Esophagus muscularis mucosa (tissue), 3 donors: ENCODE measurements around the gene ATF6.

Source experiments
- CTCF ChIP-seq, 3 experiments: fragments of 200-600 bp in 2 of 3; fragments of 450-650 bp in 1 of 3; sonication (generic) in 2 of 3; IDR thresholded peaks; one replicate each; pipeline ENCODE4 v1.5.1; 2017 to 2019; ENCODE audit warnings: antibody characterized with exemption in 3 of 3, mild to moderate bottlenecking in 2 of 3, moderate library complexity in 1 of 3
- EP300 ChIP-seq: sonication (generic); formaldehyde crosslinking; IDR thresholded peaks from one replicate; pipeline ENCODE4 v1.6.1; 2017; ENCODE audit warnings: antibody characterized with exemption

GRCh38 chr1:161985301-161985822 lies 219.2 kb downstream of the ATF6 start:
- TF ChIP-seq EP300 (no peak), CTCF (IDR thresholded peaks at IDR 0.05) (no peak)
